Activated CD8-positive, alpha-beta memory T cell treated with anti-CD3 and anti-CD28 coated beads for 48 hours (primary cell): Measurements from ENCODE around the gene ARL6IP4.
A peak's percentile ranks its signal among the peaks of the same experiment; 100 is the strongest.
"Not testable (repeated sequence)": the region's sequence is repeated elsewhere in the genome, so short reads cannot be mapped to it uniquely, and the experiment has no call there.

Experiments
- DNase-seq, 3 experiments: peaks; one replicate each; pipeline ENCODE4 v3.0.0-alpha.2; 2020; ENCODE audit warnings: low read depth in 2 of 3, low spot score in 2 of 3

Gene ARL6IP4

GRCh38 chr12:123005081-123005626 is 24.7 kb downstream of the ARL6IP4 start:
- no peak for DNase-seq

GRCh38 chr12:123006977-123007376 is 26.5 kb downstream of the ARL6IP4 start:
- DNase-seq = no peak

- no peak for DNase-seq
Measured at GRCh38 chr12:123010110-123010509, 29.6 kb downstream of the ARL6IP4 start.

GRCh38 chr12:123010681-123011080 is 30.2 kb downstream of the ARL6IP4 start:
- DNase-seq = no peak

- no peak for DNase-seq
Measured at GRCh38 chr12:123011701-123012100, 31.2 kb downstream of the ARL6IP4 start.

GRCh38 chr12:123013185-123014095 is 33.0 kb downstream of the ARL6IP4 start:
- no peak for DNase-seq

- not testable (repeated sequence) for DNase-seq
Measured at GRCh38 chr12:123014473-123014872, 34.0 kb downstream of the ARL6IP4 start.

- DNase-seq = no peak
Measured at GRCh38 chr12:123017753-123018152, 37.3 kb downstream of the ARL6IP4 start.

GRCh38 chr12:123019841-123020138 is 39.3 kb downstream of the ARL6IP4 start:
- no peak for DNase-seq

- no peak for DNase-seq
Measured at GRCh38 chr12:123021688-123022604, 41.5 kb downstream of the ARL6IP4 start.

- DNase-seq = no peak
Measured at GRCh38 chr12:123022846-123023245, 42.4 kb downstream of the ARL6IP4 start.

GRCh38 chr12:123024819-123025391 is 44.4 kb downstream of the ARL6IP4 start:
- peak in 1 of 3 experiments; percentile 3 for DNase-seq

- no peak for DNase-seq
Measured at GRCh38 chr12:123026094-123026853, 45.8 kb downstream of the ARL6IP4 start.

- DNase-seq = no peak
Measured at GRCh38 chr12:123027726-123028445, 47.4 kb downstream of the ARL6IP4 start.

GRCh38 chr12:123028475-123028874 is 48.0 kb downstream of the ARL6IP4 start:
- no peak for DNase-seq

- no peak for DNase-seq
Measured at GRCh38 chr12:123029550-123029949, 49.1 kb downstream of the ARL6IP4 start.

GRCh38 chr12:123030686-123031085 is 50.2 kb downstream of the ARL6IP4 start:
- DNase-seq = no peak

- no peak for DNase-seq
Measured at GRCh38 chr12:123031171-123031845, 50.8 kb downstream of the ARL6IP4 start.
